H9 (cell line): ENCODE data around the gene ADAT3. TPM values are rescaled to one million over a fixed set of nuclear protein-coding genes. Genes with fewer than 3 reads are reported as not detected.

ENCODE experiments used
- DNase-seq: peaks from one replicate; pipeline ENCODE4 v3.0.0-alpha.2; 2017
- H2AFZ ChIP-seq: one replicate; pipeline ENCODE4 v1.6.1; 2013; ENCODE audit warnings: mild to moderate bottlenecking, low read length, control low read depth, moderate library complexity
- H2AK5ac ChIP-seq: 2 replicates; pipeline ENCODE4 v1.6.1; 2013; ENCODE audit warnings: low read length, control low read depth, mixed read lengths; ENCODE audit not compliant: insufficient read length
- H2BK120ac ChIP-seq: one replicate; pipeline ENCODE4 v1.6.1; 2013; ENCODE audit warnings: low read depth, mild to moderate bottlenecking, low read length, control low read depth, inconsistent platforms; ENCODE audit not compliant: poor library complexity, severe bottlenecking
- H2BK12ac ChIP-seq: 2 replicates; pipeline ENCODE4 v1.6.1; 2013; ENCODE audit warnings: low read length, control low read depth, mixed read lengths, low read depth; ENCODE audit not compliant: insufficient read length
- H2BK15ac ChIP-seq: 2 replicates; pipeline ENCODE4 v1.6.1; 2013; ENCODE audit warnings: low read depth, low read length, control low read depth
- H2BK20ac ChIP-seq: one replicate; pipeline ENCODE4 v1.6.1; 2013; ENCODE audit warnings: low read depth, mild to moderate bottlenecking, low read length, control low read depth, inconsistent platforms; ENCODE audit not compliant: poor library complexity, severe bottlenecking
- H2BK5ac ChIP-seq: 2 replicates; pipeline ENCODE4 v1.6.1; 2013; ENCODE audit warnings: low read length, control low read depth, mixed read lengths; ENCODE audit not compliant: insufficient read length
- H3K14ac ChIP-seq: 2 replicates; pipeline ENCODE4 v1.6.1; 2013; ENCODE audit warnings: low read length, control low read depth; ENCODE audit not compliant: insufficient read depth
- H3K18ac ChIP-seq: 2 replicates; pipeline ENCODE4 v1.6.1; 2013; ENCODE audit warnings: low read depth, mild to moderate bottlenecking, mixed read lengths, low read length, control low read depth; ENCODE audit not compliant: insufficient read length
- H3K23ac ChIP-seq: 2 replicates; pipeline ENCODE4 v1.6.1; 2013; ENCODE audit warnings: low read length, control low read depth, mixed read lengths, low read depth; ENCODE audit not compliant: insufficient read length
- H3K23me2 ChIP-seq: 2 replicates; pipeline ENCODE4 v1.6.1; 2013; ENCODE audit warnings: low read depth, mild to moderate bottlenecking, mixed read lengths, low read length, control low read depth; ENCODE audit not compliant: insufficient read length, poor library complexity, severe bottlenecking
- H3K27ac ChIP-seq: 2 replicates; pipeline ENCODE4 v1.5.1; 2013; ENCODE audit warnings: low read length, control low read depth, mixed read lengths, low read depth; ENCODE audit not compliant: insufficient read length
- H3K27me3 ChIP-seq: 2 replicates; pipeline ENCODE4 v1.6.1; 2013; ENCODE audit warnings: low read length, control low read depth, inconsistent platforms; ENCODE audit not compliant: insufficient read depth
- H3K4ac ChIP-seq: 2 replicates; pipeline ENCODE4 v1.6.1; 2013; ENCODE audit warnings: low read depth, mild to moderate bottlenecking, control low read depth, inconsistent platforms, low read length, moderate library complexity
- H3K4me1 ChIP-seq: 2 replicates; pipeline ENCODE4 v1.6.1; 2013; ENCODE audit warnings: low read length, control low read depth, inconsistent platforms; ENCODE audit not compliant: insufficient read depth
- H3K4me2 ChIP-seq: 2 replicates; pipeline ENCODE4 v1.6.1; 2013; ENCODE audit warnings: low read length, control low read depth, mixed read lengths; ENCODE audit not compliant: insufficient read length, insufficient read depth
- H3K56ac ChIP-seq: 2 replicates; pipeline ENCODE4 v1.6.1; 2013; ENCODE audit warnings: low read depth, mild to moderate bottlenecking, mixed read lengths, low read length, control low read depth; ENCODE audit not compliant: insufficient read length
- H3K79me1 ChIP-seq: 2 replicates; pipeline ENCODE4 v1.6.1; 2013; ENCODE audit warnings: low read depth, mild to moderate bottlenecking, moderate library complexity, low read length, control low read depth, inconsistent platforms; ENCODE audit not compliant: insufficient read depth, poor library complexity, severe bottlenecking
- H3K79me2 ChIP-seq: 2 replicates; pipeline ENCODE4 v1.6.1; 2013; ENCODE audit warnings: low read length, control low read depth, inconsistent platforms; ENCODE audit not compliant: insufficient read depth
- H3K9ac ChIP-seq: 2 replicates; pipeline ENCODE4 v1.6.1; 2013; ENCODE audit warnings: low read length, control low read depth, mixed read lengths; ENCODE audit not compliant: insufficient read length; ENCODE audit errors: extremely low read depth
- H3K9me3 ChIP-seq: one replicate; pipeline ENCODE4 v1.6.1; 2013; ENCODE audit warnings: low read depth, low read length, inconsistent platforms; ENCODE audit not compliant: control insufficient read depth
- H3T11ph ChIP-seq: one replicate; pipeline ENCODE4 v1.6.1; 2013; ENCODE audit warnings: mild to moderate bottlenecking, low read length, control low read depth, inconsistent platforms
- H4K20me1 ChIP-seq: one replicate; pipeline ENCODE4 v1.6.1; 2013; ENCODE audit not compliant: control insufficient read depth, insufficient read length, insufficient read depth
- H4K5ac ChIP-seq: 2 replicates; pipeline ENCODE4 v1.6.1; 2013; ENCODE audit warnings: low read depth, mild to moderate bottlenecking, mixed read lengths, low read length, control low read depth; ENCODE audit not compliant: insufficient read length
- H4K8ac ChIP-seq: replicated peaks from 2 replicates; pipeline ENCODE4 v1.6.1; 2013; ENCODE audit warnings: low read length, control low read depth, mixed read lengths, low read depth; ENCODE audit not compliant: insufficient read length
- H4K91ac ChIP-seq: 2 replicates; pipeline ENCODE4 v1.6.1; 2013; ENCODE audit warnings: low read depth, mild to moderate bottlenecking, moderate library complexity, mixed read lengths, low read length, control low read depth; ENCODE audit not compliant: insufficient read length
- H3K27ac Mint-ChIP-seq, 3 experiments: 2 replicates in 2 of 3; 3 replicates in 1 of 3; pipeline ENCODE4 v1.8.0; 2020 to 2021; ENCODE audit warnings: mixed read lengths in 3 of 3, mild to moderate bottlenecking in 1 of 3, moderate library complexity in 1 of 3
- H3K27me3 Mint-ChIP-seq: 2 replicates; pipeline ENCODE4 v1.8.0; 2021; ENCODE audit warnings: low read depth, mild to moderate bottlenecking, moderate library complexity, mixed read lengths
- H3K36me3 Mint-ChIP-seq, 3 experiments: 2 replicates in 2 of 3; 3 replicates in 1 of 3; pipeline ENCODE4 v1.8.0; 2020 to 2021; ENCODE audit warnings: low read depth in 3 of 3, mixed read lengths in 3 of 3; ENCODE audit not compliant: insufficient read depth in 1 of 3
- H3K4me1 Mint-ChIP-seq, 2 experiments: 2 replicates each; pipeline ENCODE4 v1.8.0; 2020; ENCODE audit warnings: mixed read lengths in 2 of 2
- H3K4me3 Mint-ChIP-seq, 2 experiments: 2 replicates in 1 of 2; 3 replicates in 1 of 2; pipeline ENCODE4 v1.8.0; 2020 to 2021; ENCODE audit warnings: mild to moderate bottlenecking in 2 of 2, mixed read lengths in 2 of 2, moderate library complexity in 1 of 2
- H3K9me3 Mint-ChIP-seq, 2 experiments: 2 replicates in 1 of 2; 3 replicates in 1 of 2; pipeline ENCODE4 v1.8.0; 2020; ENCODE audit warnings: mild to moderate bottlenecking in 2 of 2, mixed read lengths in 2 of 2, moderate library complexity in 1 of 2
- CTCF ChIP-seq: fragments of 200-600 bp; sonication (generic); conservative IDR thresholded peaks from 3 replicates; pipeline ENCODE4 v1.8.0; 2021; ENCODE audit warnings: antibody characterized with exemption, mild to moderate bottlenecking
- WGBS: extraction: QIAGEN DNeasy Blood & Tissue Kit; methylation state at CpG from one replicate; pipeline ENCODE4 v1.1.7; 2013; ENCODE audit warnings: missing lambda C conversion rate, low lambda C conversion rate, mixed read lengths; ENCODE audit not compliant: insufficient read length; ENCODE audit errors: extremely low coverage; 5-methylcytosine and 5-hydroxymethylcytosine counted together
- total RNA-seq: library from RNA; stranded (reverse); gene quantifications from 2 replicates; pipeline ENCODE4 v1.2.1, GENCODE V29; 2021

ADAT3 gene
- total RNA-seq, 1 experiment from 2014 or later = 12.2 TPM

GRCh38 chr19:1856345-1856697, 48.9 kb upstream of the ADAT3 start:
- no peak overlapping the region for H2AK5ac ChIP-seq
- H4K5ac ChIP-seq = no peak overlapping the region
- no peak overlapping the region for H2BK120ac ChIP-seq
- Mint-ChIP-seq H3K36me3 (peaks cover 0 to 4% (median 0%) of the 10 kb centered on the region in 3 experiments; a peak in 2 of 7 replicates), H3K4me3 (peak overlapping the region; percentile 40 to 56), H3K27ac (peak overlapping the region in 1 of 3 experiments; percentile 78; a peak in 1 of 7 replicates), H3K4me1 (peaks cover 39 to 72% of the 10 kb centered on the region in 2 experiments), H3K27me3 (peaks cover 2% of the 10 kb centered on the region), H3K9me3 (no peaks in the 10 kb centered on the region)
- no peaks in the 10 kb centered on the region for H3K9me3 ChIP-seq
- no peak overlapping the region; the same call in 1 of the 2 replicates for H3K14ac ChIP-seq
- no peak overlapping the region for H2BK5ac ChIP-seq
- H2BK12ac ChIP-seq = no peak overlapping the region
- H4K20me1 ChIP-seq = no peaks in the 10 kb centered on the region
- no CpG with 5 or more reads among the region's 6 CpGs for WGBS
- H3K79me1 ChIP-seq = peaks cover 13% of the 10 kb centered on the region
- TF ChIP-seq CTCF = no peak
- H3K4me2 ChIP-seq = peak overlapping the region; percentile 35
- no peak overlapping the region for H2BK20ac ChIP-seq
- H4K91ac ChIP-seq = no peak overlapping the region
- no peak overlapping the region for H2BK15ac ChIP-seq
- no peak overlapping the region for H2AFZ ChIP-seq
- no peaks in the 10 kb centered on the region for H3K27me3 ChIP-seq
- H3K4me1 ChIP-seq = peaks cover 7% of the 10 kb centered on the region; the same call in 1 of the 2 replicates
- no peak overlapping the region for H4K8ac ChIP-seq
- no peak overlapping the region for H3K4ac ChIP-seq
- DNase-seq = no peak
- H3K18ac ChIP-seq = no peak overlapping the region
- H3T11ph ChIP-seq = no peak overlapping the region
- H3K23me2 ChIP-seq = peaks cover 10% of the 10 kb centered on the region
- H3K27ac ChIP-seq = no peak overlapping the region
- peaks cover 28% of the 10 kb centered on the region; the same call in 1 of the 2 replicates for H3K79me2 ChIP-seq
- H3K9ac ChIP-seq = no peak overlapping the region
- H3K56ac ChIP-seq = no peak overlapping the region
- H3K23ac ChIP-seq = no peak overlapping the region
